Spleen (tissue), 7 donors: ENCODE measurements around the gene TADA2B.

Experiments
- CTCF ChIP-seq, 11 experiments: fragments of 200-600 bp in 7 of 11; fragments of 450-650 bp in 4 of 11; sonication (generic) in 4 of 11; IDR thresholded peaks in 8 of 11; conservative IDR thresholded peaks in 3 of 11; 1 replicate in 7 of 11; 2 replicates in 4 of 11; pipeline versions ENCODE4 v1.4.0 to v1.8.0; 2016 to 2021; ENCODE audit warnings: antibody characterized with exemption in 11 of 11, inconsistent platforms in 4 of 11, mild to moderate bottlenecking in 1 of 11
- POLR2A ChIP-seq, 3 donors: fragments of 450-650 bp; IDR thresholded peaks; one replicate each; pipeline ENCODE4 v1.5.1; 2017; ENCODE audit warnings: antibody characterized with exemption in 3 of 3, mild to moderate bottlenecking in 1 of 3
- POLR2AphosphoS5 ChIP-seq, 3 donors: sonication (generic); formaldehyde crosslinking; IDR thresholded peaks; one replicate each; pipeline ENCODE4 v1.5.1; 2017; ENCODE audit warnings: antibody characterized with exemption in 3 of 3
- donor health status: DM: no; HTN: no; CAD: no; lungs with moderate emphysema.
- donor health status: DM: no; HTN: no; CAD: no.
- donor health status: DM: no; HTN: no; CAD: no.

- TF ChIP-seq CTCF (IDR thresholded peaks at IDR 0.05 in 8 of 11, conservative IDR thresholded peaks at IDR 0.05 in 3 of 11) (no peak), POLR2A (IDR thresholded peaks at IDR 0.05) (no peak), POLR2AphosphoS5 (IDR thresholded peaks at IDR 0.05) (no peak)
Observed at GRCh38 chr4:7041246-7041645, 1.9 kb upstream of the TADA2B start.
